ENCODE data around the gene NOP56. TPM values are rescaled to one million over a fixed set of nuclear protein-coding genes. Genes with fewer than 3 reads are reported as not detected.

The NOP56 gene
- polyA plus RNA-seq, result 100 to 1,000 TPM; 135 to 175 TPM

GRCh38 chr20:2651772-2652723, at the start of gene NOP56:
Gene NOP56 (plus strand): TSS chr20:2652632. CDS start chr20:2652661, 29 bp downstream.
- peaks cover 2 to 6% of the 10 kb centered on the region in 2 donors for H3K4me1 ChIP-seq (ENCODE audit: control insufficient read depth in 2 of 2, insufficient read depth in 2 of 2, low read length in 1 of 2)
- no peaks in the 10 kb centered on the region for H3K9me3 ChIP-seq (ENCODE audit: control insufficient read depth in 2 of 2, insufficient read depth in 1 of 2, low read depth in 1 of 2, low read length in 1 of 2)
- peak within 1 kb of the TSS; percentile 70 to 98 for H3K4me3 ChIP-seq (ENCODE audit: low read depth in 1 of 2, low read length in 2 of 2)
- peak within 1 kb of the TSS; percentile 92 to 95 for H3K27ac ChIP-seq (ENCODE audit: low read depth in 2 of 2, low read length in 1 of 2)
- H3K36me3 ChIP-seq (ENCODE audit: control insufficient read depth in 2 of 2, insufficient read depth in 2 of 2, low read length in 1 of 2), result peaks cover 22 to 30% of the 10 kb centered on the region in 2 donors
- WGBS, 2 donors, result 0% methylated on average over 83 to 101 of the region's 101 CpGs
- no peaks in the 10 kb centered on the region for H3K27me3 ChIP-seq (ENCODE audit: control insufficient read depth in 1 of 2, insufficient read depth in 2 of 2, low read length in 2 of 2)

GRCh38 chr20:2602746-2603145, 49.7 kb upstream of the NOP56 start:
- H3K4me1 ChIP-seq (ENCODE audit: control insufficient read depth in 2 of 2, insufficient read depth in 2 of 2, low read length in 1 of 2), result no peaks in the 10 kb centered on the region
- no peaks in the 10 kb centered on the region for H3K9me3 ChIP-seq (ENCODE audit: control insufficient read depth in 2 of 2, insufficient read depth in 1 of 2, low read depth in 1 of 2, low read length in 1 of 2)
- H3K27ac ChIP-seq (ENCODE audit: low read depth in 2 of 2, low read length in 1 of 2), result no peak overlapping the region
- H3K27me3 ChIP-seq (ENCODE audit: control insufficient read depth in 1 of 2, insufficient read depth in 2 of 2, low read length in 2 of 2), result no peaks in the 10 kb centered on the region
- 75 to 87% methylated on average over 4 of the region's 4 CpGs for WGBS, 2 donors
- no peak overlapping the region for H3K4me3 ChIP-seq (ENCODE audit: low read depth in 1 of 2, low read length in 2 of 2)
- H3K36me3 ChIP-seq (ENCODE audit: control insufficient read depth in 2 of 2, insufficient read depth in 2 of 2, low read length in 1 of 2), result no peaks in the 10 kb centered on the region

- Histone ChIP-seq H3K27ac (ENCODE audit: low read depth in 2 of 2, low read length in 1 of 2) (no peak overlapping the region), H3K27me3 (ENCODE audit: control insufficient read depth in 1 of 2, insufficient read depth in 2 of 2, low read length in 2 of 2) (no peaks in the 10 kb centered on the region)
- WGBS, 2 donors, result 58 to 76% methylated on average over 7 of the region's 7 CpGs
These were observed 48.5 kb upstream of the NOP56 start for GRCh38 chr20:2603816-2604505.

GRCh38 chr20:2604506-2604835, 48.0 kb upstream of the NOP56 start:
- Histone ChIP-seq H3K4me1 (ENCODE audit: control insufficient read depth in 2 of 2, insufficient read depth in 2 of 2, low read length in 1 of 2) (no peaks in the 10 kb centered on the region), H3K36me3 (ENCODE audit: control insufficient read depth in 2 of 2, insufficient read depth in 2 of 2, low read length in 1 of 2) (no peaks in the 10 kb centered on the region), H3K4me3 (ENCODE audit: low read depth in 1 of 2, low read length in 2 of 2) (no peak overlapping the region), H3K9me3 (ENCODE audit: control insufficient read depth in 2 of 2, insufficient read depth in 1 of 2, low read depth in 1 of 2, low read length in 1 of 2) (no peaks in the 10 kb centered on the region), H3K27me3 (ENCODE audit: control insufficient read depth in 1 of 2, insufficient read depth in 2 of 2, low read length in 2 of 2) (no peaks in the 10 kb centered on the region), H3K27ac (ENCODE audit: low read depth in 2 of 2, low read length in 1 of 2) (no peak overlapping the region)
- 40 to 56% methylated on average over 3 of the region's 3 CpGs for WGBS, 2 donors

More at GRCh38 chr20:2603816-2604505, 48.5 kb upstream of the NOP56 start:
- Histone ChIP-seq H3K4me3 (ENCODE audit: low read depth in 1 of 2, low read length in 2 of 2) (no peak overlapping the region), H3K4me1 (ENCODE audit: control insufficient read depth in 2 of 2, insufficient read depth in 2 of 2, low read length in 1 of 2) (no peaks in the 10 kb centered on the region), H3K9me3 (ENCODE audit: control insufficient read depth in 2 of 2, insufficient read depth in 1 of 2, low read depth in 1 of 2, low read length in 1 of 2) (no peaks in the 10 kb centered on the region), H3K36me3 (ENCODE audit: control insufficient read depth in 2 of 2, insufficient read depth in 2 of 2, low read length in 1 of 2) (no peaks in the 10 kb centered on the region)

GRCh38 chr20:2606507-2607006, 45.9 kb upstream of the NOP56 start:
- Histone ChIP-seq H3K27ac (ENCODE audit: low read depth in 2 of 2, low read length in 1 of 2) (no peak overlapping the region), H3K4me1 (ENCODE audit: control insufficient read depth in 2 of 2, insufficient read depth in 2 of 2, low read length in 1 of 2) (no peaks in the 10 kb centered on the region), H3K4me3 (ENCODE audit: low read depth in 1 of 2, low read length in 2 of 2) (no peak overlapping the region), H3K9me3 (ENCODE audit: control insufficient read depth in 2 of 2, insufficient read depth in 1 of 2, low read depth in 1 of 2, low read length in 1 of 2) (no peaks in the 10 kb centered on the region), H3K27me3 (ENCODE audit: control insufficient read depth in 1 of 2, insufficient read depth in 2 of 2, low read length in 2 of 2) (no peaks in the 10 kb centered on the region), H3K36me3 (ENCODE audit: control insufficient read depth in 2 of 2, insufficient read depth in 2 of 2, low read length in 1 of 2) (no peaks in the 10 kb centered on the region)
- WGBS, 2 donors, result 93 to 100% methylated on average over 1 of the region's 1 CpG

- Histone ChIP-seq H3K27ac (ENCODE audit: low read depth in 2 of 2, low read length in 1 of 2) (no peak overlapping the region), H3K4me1 (ENCODE audit: control insufficient read depth in 2 of 2, insufficient read depth in 2 of 2, low read length in 1 of 2) (no peaks in the 10 kb centered on the region), H3K27me3 (ENCODE audit: control insufficient read depth in 1 of 2, insufficient read depth in 2 of 2, low read length in 2 of 2) (no peaks in the 10 kb centered on the region), H3K36me3 (ENCODE audit: control insufficient read depth in 2 of 2, insufficient read depth in 2 of 2, low read length in 1 of 2) (no peaks in the 10 kb centered on the region), H3K4me3 (ENCODE audit: low read depth in 1 of 2, low read length in 2 of 2) (no peak overlapping the region), H3K9me3 (ENCODE audit: control insufficient read depth in 2 of 2, insufficient read depth in 1 of 2, low read depth in 1 of 2, low read length in 1 of 2) (no peaks in the 10 kb centered on the region)
- 81 to 89% methylated on average over 6 of the region's 6 CpGs for WGBS, 2 donors
These were observed 42.1 kb upstream of the NOP56 start for GRCh38 chr20:2610326-2610725.

- Histone ChIP-seq H3K36me3 (ENCODE audit: control insufficient read depth in 2 of 2, insufficient read depth in 2 of 2, low read length in 1 of 2) (no peaks in the 10 kb centered on the region), H3K4me3 (ENCODE audit: low read depth in 1 of 2, low read length in 2 of 2) (no peak overlapping the region), H3K9me3 (ENCODE audit: control insufficient read depth in 2 of 2, insufficient read depth in 1 of 2, low read depth in 1 of 2, low read length in 1 of 2) (no peaks in the 10 kb centered on the region), H3K27me3 (ENCODE audit: control insufficient read depth in 1 of 2, insufficient read depth in 2 of 2, low read length in 2 of 2) (peaks cover 0 to 1% of the 10 kb centered on the region in 2 donors), H3K27ac (ENCODE audit: low read depth in 2 of 2, low read length in 1 of 2) (no peak overlapping the region), H3K4me1 (ENCODE audit: control insufficient read depth in 2 of 2, insufficient read depth in 2 of 2, low read length in 1 of 2) (no peaks in the 10 kb centered on the region)
- 65 to 70% methylated on average over 6 of the region's 6 CpGs for WGBS, 2 donors
These were observed 41.3 kb upstream of the NOP56 start for GRCh38 chr20:2610941-2611720.

- H3K36me3 ChIP-seq (ENCODE audit: control insufficient read depth in 2 of 2, insufficient read depth in 2 of 2, low read length in 1 of 2), result no peaks in the 10 kb centered on the region
- H3K9me3 ChIP-seq (ENCODE audit: control insufficient read depth in 2 of 2, insufficient read depth in 1 of 2, low read depth in 1 of 2, low read length in 1 of 2), result no peaks in the 10 kb centered on the region
- 84 to 90% methylated on average over 3 of the region's 3 CpGs for WGBS, 2 donors
- peaks cover 0 to 2% of the 10 kb centered on the region in 2 donors for H3K27me3 ChIP-seq (ENCODE audit: control insufficient read depth in 1 of 2, insufficient read depth in 2 of 2, low read length in 2 of 2)
- no peak overlapping the region for H3K27ac ChIP-seq (ENCODE audit: low read depth in 2 of 2, low read length in 1 of 2)
- no peak overlapping the region for H3K4me3 ChIP-seq (ENCODE audit: low read depth in 1 of 2, low read length in 2 of 2)
- no peaks in the 10 kb centered on the region for H3K4me1 ChIP-seq (ENCODE audit: control insufficient read depth in 2 of 2, insufficient read depth in 2 of 2, low read length in 1 of 2)
These were observed 40.4 kb upstream of the NOP56 start for GRCh38 chr20:2612073-2612472.

- Histone ChIP-seq H3K27me3 (ENCODE audit: control insufficient read depth in 1 of 2, insufficient read depth in 2 of 2, low read length in 2 of 2) (peaks cover 0 to 2% of the 10 kb centered on the region in 2 donors), H3K27ac (ENCODE audit: low read depth in 2 of 2, low read length in 1 of 2) (no peak overlapping the region), H3K36me3 (ENCODE audit: control insufficient read depth in 2 of 2, insufficient read depth in 2 of 2, low read length in 1 of 2) (no peaks in the 10 kb centered on the region), H3K9me3 (ENCODE audit: control insufficient read depth in 2 of 2, insufficient read depth in 1 of 2, low read depth in 1 of 2, low read length in 1 of 2) (no peaks in the 10 kb centered on the region), H3K4me1 (ENCODE audit: control insufficient read depth in 2 of 2, insufficient read depth in 2 of 2, low read length in 1 of 2) (no peaks in the 10 kb centered on the region), H3K4me3 (ENCODE audit: low read depth in 1 of 2, low read length in 2 of 2) (no peak overlapping the region)
- WGBS, 2 donors, result 64 to 65% methylated on average over 9 of the region's 9 CpGs
These were observed 35.8 kb upstream of the NOP56 start for GRCh38 chr20:2616634-2617033.

All from esophagus (tissue), 2 donors.